Motor neuron (in vitro differentiated cells): ENCODE measurements around the gene SLC6A19. TPM values are rescaled to one million over a fixed set of nuclear protein-coding genes. Genes with fewer than 3 reads are reported as not detected.

Experiments
- ATAC-seq, 8 experiments: fragments of 200-7000 bp; cut with Tn5 transposase; replicated peaks in 6 of 8; 2 replicates each; pipeline ENCODE4 v1.8.0; 2021; ENCODE audit warnings: mild to moderate bottlenecking in 8 of 8, moderate library complexity in 8 of 8
- H3K27ac ChIP-seq, 2 donors: fragments of 250-450 bp; sonication (Bioruptor Pico); 2 replicates each; pipeline ENCODE4 v1.9.0; 2021; ENCODE audit warnings: antibody characterized with exemption in 2 of 2, mild to moderate bottlenecking in 2 of 2, moderate library complexity in 1 of 2
- H3K4me1 ChIP-seq, 2 donors: fragments of 250-450 bp; sonication (Bioruptor Pico); replicated peaks in 1 of 2; 2 replicates each; pipeline ENCODE4 v1.6.1; 2021; ENCODE audit warnings: antibody characterized with exemption in 2 of 2, mild to moderate bottlenecking in 2 of 2, moderate library complexity in 1 of 2
- H3K4me3 ChIP-seq, 5 donors: fragments of 250-450 bp; sonication (Bioruptor Pico); 2 replicates each; pipeline ENCODE4 v1.9.0; 2021; ENCODE audit warnings: antibody characterized with exemption in 5 of 5, mild to moderate bottlenecking in 5 of 5, moderate library complexity in 4 of 5
- WGBS, 10 experiments: fragments of 450-650 bp; shearing (Covaris generic); methylation state at CpG; one replicate each; pipeline ENCODE4 v1.0.0; 2022; 5-methylcytosine and 5-hydroxymethylcytosine counted together
- in situ Hi-C, 9 experiments: fragments of 400-800 bp; cut with MboI; loops; one replicate each; pipeline ENCODE4 v1.15.0; 2021; ENCODE audit warnings: low sequenced_read_pairs in 9 of 9, low pct_unique_long_range_greater_than_20kb in 2 of 9; ENCODE audit not compliant: unreplicated experiment in 9 of 9
- total RNA-seq, 8 experiments: library from RNA; unstranded; fragments of 300-600 nt; gene quantifications; 2 replicates each; pipeline versions ENCODE4 v1.2.3 to v1.2.4, GENCODE V29; 2022

The SLC6A19 gene
- total RNA-seq, 8 experiments from 2014 or later: 0.04 to 0.24 (median 0.10) TPM; not detected in 3

- H3K27ac ChIP-seq: no peak overlapping the region
- no peak for ATAC-seq
- H3K4me1 ChIP-seq: no peaks in the 10 kb centered on the region
- in situ Hi-C loops: loop anchor here in 1 of 9 experiments (25.0 kb wide), 1 partner anchor 427 kb away; no protein-coding TSS in a partner anchor
- 19 to 87% (median 61%) methylated on average over 2 to 7 of the region's 21 CpGs; no CpG with 5 or more reads in 3 of the 10 experiments for WGBS, 10 experiments
- no peak overlapping the region for H3K4me3 ChIP-seq
Observed at GRCh38 chr5:1209896-1210776, 8.7 kb downstream of the SLC6A19 start.

- H3K4me3 ChIP-seq: no peak overlapping the region
- no peak overlapping the region for H3K27ac ChIP-seq
- no peaks in the 10 kb centered on the region for H3K4me1 ChIP-seq
- in situ Hi-C loops: loop anchor here in 1 of 9 experiments (25.0 kb wide), 1 partner anchor 426 kb away; no protein-coding TSS in a partner anchor
- ATAC-seq: no peak
- WGBS, 10 experiments: 100% methylated on average over 1 of the region's 21 CpGs; no CpG with 5 or more reads in 9 of the 10 experiments
Observed at GRCh38 chr5:1210832-1211251, 9.4 kb downstream of the SLC6A19 start.

GRCh38 chr5:1211701-1212100 is 10.3 kb downstream of the SLC6A19 start:
- 20 to 100% (median 80%) methylated on average over 1 to 4 of the region's 9 CpGs; no CpG with 5 or more reads in 5 of the 10 experiments for WGBS, 10 experiments
- in situ Hi-C loops: loop anchor here in 1 of 9 experiments (25.0 kb wide), 1 partner anchor 426 kb away; no protein-coding TSS in a partner anchor
- H3K4me3 ChIP-seq: no peak overlapping the region
- no peaks in the 10 kb centered on the region for H3K4me1 ChIP-seq
- ATAC-seq: no peak
- no peak overlapping the region for H3K27ac ChIP-seq

GRCh38 chr5:1212271-1212670 is 10.9 kb downstream of the SLC6A19 start:
- no peak for ATAC-seq
- Histone ChIP-seq H3K4me3 (no peak overlapping the region), H3K4me1 (no peaks in the 10 kb centered on the region), H3K27ac (no peak overlapping the region)
- 80 to 89% methylated on average over 3 to 9 of the region's 20 CpGs; no CpG with 5 or more reads in 8 of the 10 experiments for WGBS, 10 experiments
- in situ Hi-C loops: loop anchor here in 1 of 9 experiments (25.0 kb wide), 1 partner anchor 425 kb away; no protein-coding TSS in a partner anchor

GRCh38 chr5:1212881-1213280 is 11.5 kb downstream of the SLC6A19 start:
- no peaks in the 10 kb centered on the region for H3K4me1 ChIP-seq
- in situ Hi-C loops: loop anchor here in 1 of 9 experiments (25.0 kb wide), 1 partner anchor 424 kb away; no protein-coding TSS in a partner anchor
- no peak overlapping the region for H3K27ac ChIP-seq
- WGBS, 10 experiments: no CpG with 5 or more reads among the region's 18 CpGs
- H3K4me3 ChIP-seq: no peak overlapping the region
- no peak for ATAC-seq

GRCh38 chr5:1213508-1214162 is 12.2 kb downstream of the SLC6A19 start:
- H3K4me1 ChIP-seq: no peaks in the 10 kb centered on the region
- H3K4me3 ChIP-seq: no peak overlapping the region
- in situ Hi-C loops: loop anchor here in 1 of 9 experiments (25.0 kb wide), 1 partner anchor 424 kb away; no protein-coding TSS in a partner anchor
- no peak for ATAC-seq
- 100% methylated on average over 1 to 2 of the region's 25 CpGs; no CpG with 5 or more reads in 8 of the 10 experiments for WGBS, 10 experiments
- no peak overlapping the region for H3K27ac ChIP-seq

GRCh38 chr5:1214163-1214935 is 13.0 kb downstream of the SLC6A19 start:
- Histone ChIP-seq H3K4me3 (no peak overlapping the region), H3K4me1 (no peaks in the 10 kb centered on the region), H3K27ac (no peak overlapping the region)
- no CpG with 5 or more reads among the region's 22 CpGs for WGBS, 10 experiments
- ATAC-seq: no peak
- in situ Hi-C loops: loop anchor here in 1 of 9 experiments (25.0 kb wide), 1 partner anchor 423 kb away; no protein-coding TSS in a partner anchor

- ATAC-seq: no peak
- no peak overlapping the region for H3K4me3 ChIP-seq
- H3K4me1 ChIP-seq: no peaks in the 10 kb centered on the region
- 17 to 40% methylated on average over 1 of the region's 2 CpGs; no CpG with 5 or more reads in 8 of the 10 experiments for WGBS, 10 experiments
- in situ Hi-C loops: loop anchor here in 1 of 9 experiments (25.0 kb wide), 1 partner anchor 422 kb away; no protein-coding TSS in a partner anchor
- no peak overlapping the region for H3K27ac ChIP-seq
Observed at GRCh38 chr5:1214936-1215220, 13.5 kb downstream of the SLC6A19 start.

- Histone ChIP-seq H3K27ac (no peak overlapping the region), H3K4me3 (no peak overlapping the region), H3K4me1 (no peaks in the 10 kb centered on the region)
- WGBS, 10 experiments: 19 to 88% (median 78%) methylated on average over 1 to 15 of the region's 23 CpGs; no CpG with 5 or more reads in 2 of the 10 experiments
- no peak for ATAC-seq
- in situ Hi-C loops: loop anchor here in 1 of 9 experiments (25.0 kb wide), 1 partner anchor 422 kb away; no protein-coding TSS in a partner anchor
Observed at GRCh38 chr5:1215320-1216096, 14.1 kb downstream of the SLC6A19 start.

- ATAC-seq: no peak
- Histone ChIP-seq H3K27ac (no peak overlapping the region), H3K4me3 (no peak overlapping the region), H3K4me1 (no peaks in the 10 kb centered on the region)
- WGBS, 10 experiments: 50 to 100% (median 78%) methylated on average over 1 to 11 of the region's 38 CpGs; no CpG with 5 or more reads in 2 of the 10 experiments
- in situ Hi-C loops: loop anchor here in 1 of 9 experiments (25.0 kb wide), 1 partner anchor 421 kb away; no protein-coding TSS in a partner anchor
Observed at GRCh38 chr5:1216211-1216917, 15.0 kb downstream of the SLC6A19 start.

GRCh38 chr5:1216918-1217295 is 15.5 kb downstream of the SLC6A19 start:
- in situ Hi-C loops: loop anchor here in 1 of 9 experiments (25.0 kb wide), 1 partner anchor 420 kb away; no protein-coding TSS in a partner anchor
- 27 to 80% (median 74%) methylated on average over 2 to 7 of the region's 18 CpGs; no CpG with 5 or more reads in 3 of the 10 experiments for WGBS, 10 experiments
- H3K27ac ChIP-seq: no peak overlapping the region
- no peak for ATAC-seq
- no peaks in the 10 kb centered on the region for H3K4me1 ChIP-seq
- H3K4me3 ChIP-seq: no peak overlapping the region
